H9 (cell line): ENCODE data around the gene NXPH4. TPM values are rescaled to one million over a fixed set of nuclear protein-coding genes. Genes with fewer than 3 reads are reported as not detected.
A peak's percentile ranks its signal among the peaks of the same experiment; 100 is the strongest.

Experiments used
- DNase-seq: peaks from one replicate; pipeline ENCODE4 v3.0.0-alpha.2; 2017
- H2AFZ ChIP-seq: one replicate; pipeline ENCODE4 v1.6.1; 2013; ENCODE audit warnings: mild to moderate bottlenecking, low read length, control low read depth, moderate library complexity
- H2AK5ac ChIP-seq: 2 replicates; pipeline ENCODE4 v1.6.1; 2013; ENCODE audit warnings: low read length, control low read depth, mixed read lengths; ENCODE audit not compliant: insufficient read length
- H2BK120ac ChIP-seq: one replicate; pipeline ENCODE4 v1.6.1; 2013; ENCODE audit warnings: low read depth, mild to moderate bottlenecking, low read length, control low read depth, inconsistent platforms; ENCODE audit not compliant: poor library complexity, severe bottlenecking
- H2BK12ac ChIP-seq: 2 replicates; pipeline ENCODE4 v1.6.1; 2013; ENCODE audit warnings: low read length, control low read depth, mixed read lengths, low read depth; ENCODE audit not compliant: insufficient read length
- H2BK15ac ChIP-seq: 2 replicates; pipeline ENCODE4 v1.6.1; 2013; ENCODE audit warnings: low read depth, low read length, control low read depth
- H2BK20ac ChIP-seq: one replicate; pipeline ENCODE4 v1.6.1; 2013; ENCODE audit warnings: low read depth, mild to moderate bottlenecking, low read length, control low read depth, inconsistent platforms; ENCODE audit not compliant: poor library complexity, severe bottlenecking
- H2BK5ac ChIP-seq: 2 replicates; pipeline ENCODE4 v1.6.1; 2013; ENCODE audit warnings: low read length, control low read depth, mixed read lengths; ENCODE audit not compliant: insufficient read length
- H3K14ac ChIP-seq: 2 replicates; pipeline ENCODE4 v1.6.1; 2013; ENCODE audit warnings: low read length, control low read depth; ENCODE audit not compliant: insufficient read depth
- H3K18ac ChIP-seq: 2 replicates; pipeline ENCODE4 v1.6.1; 2013; ENCODE audit warnings: low read depth, mild to moderate bottlenecking, mixed read lengths, low read length, control low read depth; ENCODE audit not compliant: insufficient read length
- H3K23ac ChIP-seq: 2 replicates; pipeline ENCODE4 v1.6.1; 2013; ENCODE audit warnings: low read length, control low read depth, mixed read lengths, low read depth; ENCODE audit not compliant: insufficient read length
- H3K23me2 ChIP-seq: 2 replicates; pipeline ENCODE4 v1.6.1; 2013; ENCODE audit warnings: low read depth, mild to moderate bottlenecking, mixed read lengths, low read length, control low read depth; ENCODE audit not compliant: insufficient read length, poor library complexity, severe bottlenecking
- H3K27ac ChIP-seq: 2 replicates; pipeline ENCODE4 v1.5.1; 2013; ENCODE audit warnings: low read length, control low read depth, mixed read lengths, low read depth; ENCODE audit not compliant: insufficient read length
- H3K27me3 ChIP-seq: 2 replicates; pipeline ENCODE4 v1.6.1; 2013; ENCODE audit warnings: low read length, control low read depth, inconsistent platforms; ENCODE audit not compliant: insufficient read depth
- H3K4ac ChIP-seq: 2 replicates; pipeline ENCODE4 v1.6.1; 2013; ENCODE audit warnings: low read depth, mild to moderate bottlenecking, control low read depth, inconsistent platforms, low read length, moderate library complexity
- H3K4me1 ChIP-seq: 2 replicates; pipeline ENCODE4 v1.6.1; 2013; ENCODE audit warnings: low read length, control low read depth, inconsistent platforms; ENCODE audit not compliant: insufficient read depth
- H3K4me2 ChIP-seq: 2 replicates; pipeline ENCODE4 v1.6.1; 2013; ENCODE audit warnings: low read length, control low read depth, mixed read lengths; ENCODE audit not compliant: insufficient read length, insufficient read depth
- H3K56ac ChIP-seq: 2 replicates; pipeline ENCODE4 v1.6.1; 2013; ENCODE audit warnings: low read depth, mild to moderate bottlenecking, mixed read lengths, low read length, control low read depth; ENCODE audit not compliant: insufficient read length
- H3K79me1 ChIP-seq: 2 replicates; pipeline ENCODE4 v1.6.1; 2013; ENCODE audit warnings: low read depth, mild to moderate bottlenecking, moderate library complexity, low read length, control low read depth, inconsistent platforms; ENCODE audit not compliant: insufficient read depth, poor library complexity, severe bottlenecking
- H3K79me2 ChIP-seq: 2 replicates; pipeline ENCODE4 v1.6.1; 2013; ENCODE audit warnings: low read length, control low read depth, inconsistent platforms; ENCODE audit not compliant: insufficient read depth
- H3K9ac ChIP-seq: 2 replicates; pipeline ENCODE4 v1.6.1; 2013; ENCODE audit warnings: low read length, control low read depth, mixed read lengths; ENCODE audit not compliant: insufficient read length; ENCODE audit errors: extremely low read depth
- H3K9me3 ChIP-seq: one replicate; pipeline ENCODE4 v1.6.1; 2013; ENCODE audit warnings: low read depth, low read length, inconsistent platforms; ENCODE audit not compliant: control insufficient read depth
- H3T11ph ChIP-seq: one replicate; pipeline ENCODE4 v1.6.1; 2013; ENCODE audit warnings: mild to moderate bottlenecking, low read length, control low read depth, inconsistent platforms
- H4K20me1 ChIP-seq: one replicate; pipeline ENCODE4 v1.6.1; 2013; ENCODE audit not compliant: control insufficient read depth, insufficient read length, insufficient read depth
- H4K5ac ChIP-seq: 2 replicates; pipeline ENCODE4 v1.6.1; 2013; ENCODE audit warnings: low read depth, mild to moderate bottlenecking, mixed read lengths, low read length, control low read depth; ENCODE audit not compliant: insufficient read length
- H4K8ac ChIP-seq: replicated peaks from 2 replicates; pipeline ENCODE4 v1.6.1; 2013; ENCODE audit warnings: low read length, control low read depth, mixed read lengths, low read depth; ENCODE audit not compliant: insufficient read length
- H4K91ac ChIP-seq: 2 replicates; pipeline ENCODE4 v1.6.1; 2013; ENCODE audit warnings: low read depth, mild to moderate bottlenecking, moderate library complexity, mixed read lengths, low read length, control low read depth; ENCODE audit not compliant: insufficient read length
- H3K27ac Mint-ChIP-seq, 3 experiments: 2 replicates in 2 of 3; 3 replicates in 1 of 3; pipeline ENCODE4 v1.8.0; 2020 to 2021; ENCODE audit warnings: mixed read lengths in 3 of 3, mild to moderate bottlenecking in 1 of 3, moderate library complexity in 1 of 3
- H3K27me3 Mint-ChIP-seq: 2 replicates; pipeline ENCODE4 v1.8.0; 2021; ENCODE audit warnings: low read depth, mild to moderate bottlenecking, moderate library complexity, mixed read lengths
- H3K36me3 Mint-ChIP-seq, 3 experiments: 2 replicates in 2 of 3; 3 replicates in 1 of 3; pipeline ENCODE4 v1.8.0; 2020 to 2021; ENCODE audit warnings: low read depth in 3 of 3, mixed read lengths in 3 of 3; ENCODE audit not compliant: insufficient read depth in 1 of 3
- H3K4me1 Mint-ChIP-seq, 2 experiments: 2 replicates each; pipeline ENCODE4 v1.8.0; 2020; ENCODE audit warnings: mixed read lengths in 2 of 2
- H3K4me3 Mint-ChIP-seq, 2 experiments: 2 replicates in 1 of 2; 3 replicates in 1 of 2; pipeline ENCODE4 v1.8.0; 2020 to 2021; ENCODE audit warnings: mild to moderate bottlenecking in 2 of 2, mixed read lengths in 2 of 2, moderate library complexity in 1 of 2
- H3K9me3 Mint-ChIP-seq, 2 experiments: 2 replicates in 1 of 2; 3 replicates in 1 of 2; pipeline ENCODE4 v1.8.0; 2020; ENCODE audit warnings: mild to moderate bottlenecking in 2 of 2, mixed read lengths in 2 of 2, moderate library complexity in 1 of 2
- WGBS: extraction: QIAGEN DNeasy Blood & Tissue Kit; methylation state at CpG from one replicate; pipeline ENCODE4 v1.1.7; 2013; ENCODE audit warnings: missing lambda C conversion rate, low lambda C conversion rate, mixed read lengths; ENCODE audit not compliant: insufficient read length; ENCODE audit errors: extremely low coverage; 5-methylcytosine and 5-hydroxymethylcytosine counted together
- total RNA-seq: library from RNA; stranded (reverse); gene quantifications from 2 replicates; pipeline ENCODE4 v1.2.1, GENCODE V29; 2021
- TF ChIP-seq, protein P1 (sequence below): fragments of 200-600 bp; sonication (generic); conservative IDR thresholded peaks from 3 replicates; pipeline ENCODE4 v1.8.0; 2021; ENCODE audit warnings: antibody characterized with exemption, mild to moderate bottlenecking

NXPH4 gene
- total RNA-seq, 1 experiment from 2014 or later: 2.1 TPM

GRCh38 chr12:57171668-57172067, 44.9 kb upstream of the NXPH4 start:
- H4K20me1 ChIP-seq: peaks cover 3% of the 10 kb centered on the region
- H3K9ac ChIP-seq: no peak overlapping the region
- H3K4me1 Mint-ChIP-seq: peaks cover 0 to 9% of the 10 kb centered on the region in 2 experiments; a peak in 2 of 4 replicates
- H3K9me3 Mint-ChIP-seq: no peaks in the 10 kb centered on the region
- TF ChIP-seq, protein P1, sequence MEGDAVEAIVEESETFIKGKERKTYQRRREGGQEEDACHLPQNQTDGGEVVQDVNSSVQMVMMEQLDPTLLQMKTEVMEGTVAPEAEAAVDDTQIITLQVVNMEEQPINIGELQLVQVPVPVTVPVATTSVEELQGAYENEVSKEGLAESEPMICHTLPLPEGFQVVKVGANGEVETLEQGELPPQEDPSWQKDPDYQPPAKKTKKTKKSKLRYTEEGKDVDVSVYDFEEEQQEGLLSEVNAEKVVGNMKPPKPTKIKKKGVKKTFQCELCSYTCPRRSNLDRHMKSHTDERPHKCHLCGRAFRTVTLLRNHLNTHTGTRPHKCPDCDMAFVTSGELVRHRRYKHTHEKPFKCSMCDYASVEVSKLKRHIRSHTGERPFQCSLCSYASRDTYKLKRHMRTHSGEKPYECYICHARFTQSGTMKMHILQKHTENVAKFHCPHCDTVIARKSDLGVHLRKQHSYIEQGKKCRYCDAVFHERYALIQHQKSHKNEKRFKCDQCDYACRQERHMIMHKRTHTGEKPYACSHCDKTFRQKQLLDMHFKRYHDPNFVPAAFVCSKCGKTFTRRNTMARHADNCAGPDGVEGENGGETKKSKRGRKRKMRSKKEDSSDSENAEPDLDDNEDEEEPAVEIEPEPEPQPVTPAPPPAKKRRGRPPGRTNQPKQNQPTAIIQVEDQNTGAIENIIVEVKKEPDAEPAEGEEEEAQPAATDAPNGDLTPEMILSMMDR: no peak
- H4K8ac ChIP-seq: no peak overlapping the region
- no peak overlapping the region for H4K5ac ChIP-seq
- no peak overlapping the region for H3K4me3 Mint-ChIP-seq
- H3K79me1 ChIP-seq: no peaks in the 10 kb centered on the region
- no peaks in the 10 kb centered on the region for H3K79me2 ChIP-seq
- no CpG with 5 or more reads among the region's 4 CpGs for WGBS
- H3K27ac ChIP-seq: no peak overlapping the region
- no peak overlapping the region for H2AFZ ChIP-seq
- H3K23ac ChIP-seq: no peak overlapping the region
- no peak overlapping the region for H3K18ac ChIP-seq
- no peak overlapping the region for H2BK5ac ChIP-seq
- no peak overlapping the region for H3K14ac ChIP-seq
- no peak overlapping the region for H2BK15ac ChIP-seq
- H3K23me2 ChIP-seq: no peaks in the 10 kb centered on the region
- no peaks in the 10 kb centered on the region for H3K27me3 ChIP-seq
- H2BK12ac ChIP-seq: no peak overlapping the region
- H3K4ac ChIP-seq: no peak overlapping the region
- no peak overlapping the region for H3K4me2 ChIP-seq
- no peaks in the 10 kb centered on the region for H3K9me3 ChIP-seq
- H2BK20ac ChIP-seq: no peak overlapping the region
- H3K56ac ChIP-seq: no peak overlapping the region
- H2AK5ac ChIP-seq: no peak overlapping the region
- DNase-seq: no peak
- H3K27me3 Mint-ChIP-seq: no peaks in the 10 kb centered on the region
- H3T11ph ChIP-seq: no peak overlapping the region
- no peak overlapping the region for H2BK120ac ChIP-seq
- H3K4me1 ChIP-seq: no peaks in the 10 kb centered on the region
- peak overlapping the region; percentile 40 to 88 (median 62); a peak in 4 of 7 replicates for H3K27ac Mint-ChIP-seq
- H4K91ac ChIP-seq: no peak overlapping the region
- H3K36me3 Mint-ChIP-seq: peaks cover 44 to 87% (median 80%) of the 10 kb centered on the region in 3 experiments; a peak in 6 of 7 replicates
